SK-N-SH (cell line): ENCODE results near the gene NELFA. TPM values are rescaled to one million over a fixed set of nuclear protein-coding genes. Genes with fewer than 3 reads are reported as not detected.

Experiments used
- CTCF ChIA-PET: fragments of 300-600, 350-600 bp; formaldehyde crosslinking; extraction: SDS; loops from one replicate; lab custom pipeline; 2021; lab: Yijun Ruan, JAX
- POLR2A ChIA-PET: fragments of 350-600 bp; sonication (Branson Sonifier 250); formaldehyde crosslinking; extraction: SDS; loops from one replicate; lab custom pipeline; 2020; ENCODE audit warnings: antibody characterized with exemption, inconsistent platforms; lab: Yijun Ruan, JAX
- DNase-seq: peaks from one replicate; pipeline ENCODE4 v3.0.0; 2012
- H2AFZ ChIP-seq: fragments of 200-600 bp; sonication (generic); 2 replicates; pipeline ENCODE4 v1.8.1; 2016; ENCODE audit warnings: antibody characterized with exemption, mild to moderate bottlenecking, low read depth
- H3F3A ChIP-seq: fragments of 200-600 bp; sonication (generic); replicated peaks from 2 replicates; pipeline ENCODE3; 2016; ENCODE audit warnings: antibody characterized with exemption, mild to moderate bottlenecking; ENCODE audit not compliant: insufficient read depth
- H3K27ac ChIP-seq, 2 experiments: fragments of 200-500 bp in 1 of 2; fragments of 200-600 bp in 1 of 2; sonication (Bioruptor generic) in 1 of 2; sonication (generic), shearing (Covaris generic) in 1 of 2; 2 replicates each; pipeline versions ENCODE4 v1.5.1 to v1.6.1; 2014 to 2016; ENCODE audit warnings: low read depth in 2 of 2, inconsistent platforms in 1 of 2, low read length in 1 of 2, mild to moderate bottlenecking in 1 of 2, mixed read lengths in 1 of 2
- H3K27me3 ChIP-seq: fragments of 200-600 bp; sonication (generic), shearing (Covaris generic); 2 replicates; pipeline ENCODE4 v1.6.1; 2016; ENCODE audit warnings: mixed run types; ENCODE audit not compliant: insufficient read depth
- H3K36me3 ChIP-seq, 2 experiments: fragments of 200-500 bp in 1 of 2; fragments of 200-600 bp in 1 of 2; sonication (Bioruptor generic) in 1 of 2; sonication (generic) in 1 of 2; replicated peaks in 1 of 2; 2 replicates each; pipeline versions ENCODE3 to v1.5.1; 2014 to 2016; ENCODE audit warnings: low read length in 1 of 2, mild to moderate bottlenecking in 1 of 2; ENCODE audit not compliant: insufficient read depth in 2 of 2, control insufficient read depth in 1 of 2
- H3K4me1 ChIP-seq, 2 experiments: fragments of 200-500 bp in 1 of 2; fragments of 200-600 bp in 1 of 2; sonication (Bioruptor generic) in 1 of 2; sonication (generic), shearing (Covaris generic) in 1 of 2; 2 replicates each; pipeline versions ENCODE4 v1.5.1 to v1.6.1; 2014 to 2016; ENCODE audit warnings: low read depth in 1 of 2, low read length in 1 of 2, mixed run types in 1 of 2; ENCODE audit not compliant: insufficient read depth in 2 of 2, control insufficient read depth in 1 of 2
- H3K4me2 ChIP-seq: fragments of 200-600 bp; sonication (generic), shearing (Covaris generic); 2 replicates; pipeline ENCODE4 v1.6.1; 2017; ENCODE audit warnings: mixed run types
- H3K4me3 ChIP-seq, 2 experiments: fragments of 200-500 bp in 1 of 2; fragments of 200-600 bp in 1 of 2; sonication (Bioruptor generic) in 1 of 2; sonication (generic), shearing (Covaris generic) in 1 of 2; 2 replicates each; pipeline versions ENCODE4 v1.5.1 to v1.8.1; 2014 to 2016; ENCODE audit warnings: low read depth in 2 of 2, inconsistent platforms in 1 of 2, low read length in 1 of 2, mild to moderate bottlenecking in 1 of 2, mixed read lengths in 1 of 2, moderate library complexity in 1 of 2
- H3K79me2 ChIP-seq: fragments of 200-600 bp; sonication (generic); 2 replicates; pipeline ENCODE4 v1.8.1; 2017; ENCODE audit warnings: mild to moderate bottlenecking; ENCODE audit not compliant: insufficient read depth
- H3K9ac ChIP-seq: fragments of 200-600 bp; sonication (generic); 2 replicates; pipeline ENCODE4 v1.6.1; 2017; ENCODE audit warnings: mixed run types
- H3K9me2 ChIP-seq: fragments of 200-600 bp; sonication (generic); 2 replicates; pipeline ENCODE4 v1.6.1; 2017; ENCODE audit warnings: mixed run types
- H3K9me3 ChIP-seq: fragments of 200-600 bp; sonication (generic); 2 replicates; pipeline ENCODE4 v1.6.1; 2017; ENCODE audit warnings: mixed run types, mild to moderate bottlenecking, moderate library complexity
- H4K20me1 ChIP-seq: fragments of 200-600 bp; sonication (generic); 2 replicates; pipeline ENCODE4 v1.6.1; 2017; ENCODE audit warnings: mild to moderate bottlenecking, mixed run types; ENCODE audit not compliant: insufficient read depth
- CHD2 ChIP-seq: fragments of 150-350 bp; IDR thresholded peaks from 2 replicates; pipeline ENCODE4 v1.6.1; 2018; ENCODE audit warnings: low read length; ENCODE audit not compliant: partially characterized antibody
- GABPA ChIP-seq: IDR thresholded peaks from 2 replicates; pipeline ENCODE4 v1.4.0; 2012; ENCODE audit warnings: low read depth, mild to moderate bottlenecking
- MXI1 ChIP-seq: IDR thresholded peaks from 2 replicates; pipeline ENCODE4 v1.6.1; 2012; ENCODE audit warnings: mild to moderate bottlenecking, low read depth, low read length, improper control_type of control experiment
- NRF1 ChIP-seq: IDR thresholded peaks from 2 replicates; pipeline ENCODE4 v1.6.1; 2012; ENCODE audit warnings: low read depth, mild to moderate bottlenecking, low read length
- POLR2AphosphoS5 ChIP-seq: IDR thresholded peaks from 2 replicates; pipeline ENCODE4 v1.6.1; 2012; ENCODE audit warnings: low read depth, low read length
- RAD21 ChIP-seq: IDR thresholded peaks from 2 replicates; pipeline ENCODE4 v1.6.1; 2012; ENCODE audit warnings: mild to moderate bottlenecking, low read length
- RCOR1 ChIP-seq: fragments of 150-350 bp; IDR thresholded peaks from 2 replicates; pipeline ENCODE4 v1.6.1; 2017; ENCODE audit warnings: antibody characterized with exemption, low read length
- RFX5 ChIP-seq: IDR thresholded peaks from 2 replicates; pipeline ENCODE4 v1.6.1; 2012; ENCODE audit warnings: mild to moderate bottlenecking, improper control_type of control experiment, low read length
- RXRA ChIP-seq: IDR thresholded peaks from 2 replicates; pipeline ENCODE4 v1.4.0; 2012; ENCODE audit warnings: low read depth, mild to moderate bottlenecking, borderline replicate concordance
- SIN3A ChIP-seq: IDR thresholded peaks from 2 replicates; pipeline ENCODE4 v1.6.1; 2012; ENCODE audit warnings: low read depth, mild to moderate bottlenecking, low read length, moderate library complexity, borderline replicate concordance
- WGBS: methylation state at CpG from one replicate; pipeline ENCODE4 v1.1.6; 2017; ENCODE audit warnings: low lambda C conversion rate; 5-methylcytosine and 5-hydroxymethylcytosine counted together
- polyA plus RNA-seq, 3 experiments: library from polyadenylated mRNA; depleted of rRNA; stranded (reverse); fragments of >200 nt; gene quantifications; 2 replicates each; pipeline ENCODE4 v1.2.3, GENCODE V29; 2012
- TF ChIP-seq, protein P1 (sequence below): fragments of 200-600 bp; sonication (generic); IDR thresholded peaks from 2 replicates; pipeline ENCODE4 v1.6.1; 2017; ENCODE audit warnings: antibody characterized with exemption, mild to moderate bottlenecking, moderate library complexity
- TF ChIP-seq, protein P2 (sequence below): IDR thresholded peaks from 2 replicates; pipeline ENCODE4 v1.4.0; 2012; ENCODE audit warnings: low read depth
- TF ChIP-seq, protein P3 (sequence below): fragments of 150-350 bp; IDR thresholded peaks from 2 replicates; pipeline ENCODE4 v1.6.1; 2017; ENCODE audit warnings: antibody characterized with exemption, low read length, low read depth, borderline replicate concordance

The NELFA gene
- polyA plus RNA-seq, 1 of the 3 experiments (the other 2 are of a cell fraction), result 26.8 TPM

DNA sequence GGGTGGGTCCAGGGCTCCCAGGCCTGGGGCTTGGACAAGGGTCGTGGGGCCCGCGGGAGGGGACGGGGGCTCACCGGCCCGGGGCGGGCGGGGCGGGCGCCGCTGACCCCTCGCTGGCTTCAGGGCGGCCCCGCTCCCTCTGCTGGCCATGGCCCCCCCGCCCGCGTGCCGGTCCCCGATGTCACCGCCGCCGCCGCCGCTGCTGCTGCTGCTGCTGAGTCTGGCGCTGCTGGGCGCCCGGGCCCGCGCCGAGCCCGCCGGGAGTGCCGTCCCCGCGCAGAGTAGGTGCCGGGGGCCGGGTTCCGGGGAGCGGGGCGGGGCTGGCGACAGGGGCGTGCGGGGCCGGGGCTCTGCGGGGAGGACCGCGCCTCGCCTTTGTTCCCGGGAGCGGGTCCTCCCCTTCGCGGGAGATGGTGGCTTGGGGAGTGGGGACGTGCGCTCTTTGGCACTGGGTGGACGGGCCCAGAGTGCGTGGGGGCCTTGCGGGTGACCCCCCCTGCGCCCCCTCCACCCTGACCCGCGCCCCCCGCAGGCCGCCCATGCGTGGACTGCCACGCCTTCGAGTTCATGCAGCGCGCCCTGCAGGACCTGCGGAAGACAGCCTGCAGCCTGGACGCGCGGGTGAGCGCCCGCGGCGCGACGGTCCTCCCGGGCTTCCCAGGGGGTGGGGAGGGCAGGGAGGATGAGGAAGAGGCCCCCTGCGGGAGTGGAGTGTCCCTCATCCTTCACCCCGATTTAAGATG, 33.6 kb upstream of the NELFA start:
- CTCF ChIA-PET, result no interaction called here
- H3K36me3 ChIP-seq, result no peaks in the 10 kb centered on the region
- 10% methylated on average over 13 of the region's 80 CpGs for WGBS
- peak overlapping the region; percentile 94 for H3K4me2 ChIP-seq
- no peaks in the 10 kb centered on the region for H3K9me3 ChIP-seq
- peaks cover 12% of the 10 kb centered on the region for H3F3A ChIP-seq
- peak overlapping the region; percentile 52; the same call in 1 of the 2 replicates for H3K9ac ChIP-seq
- H3K27ac ChIP-seq, result peak overlapping the region in 1 of 2 experiments; percentile 36; a peak in 1 of 4 replicates
- no peak overlapping the region for H2AFZ ChIP-seq
- no peaks in the 10 kb centered on the region for H3K27me3 ChIP-seq
- DNase-seq, result peak; percentile 81
- no peak for TF ChIP-seq RXRA
- TF ChIP-seq, protein P1, sequence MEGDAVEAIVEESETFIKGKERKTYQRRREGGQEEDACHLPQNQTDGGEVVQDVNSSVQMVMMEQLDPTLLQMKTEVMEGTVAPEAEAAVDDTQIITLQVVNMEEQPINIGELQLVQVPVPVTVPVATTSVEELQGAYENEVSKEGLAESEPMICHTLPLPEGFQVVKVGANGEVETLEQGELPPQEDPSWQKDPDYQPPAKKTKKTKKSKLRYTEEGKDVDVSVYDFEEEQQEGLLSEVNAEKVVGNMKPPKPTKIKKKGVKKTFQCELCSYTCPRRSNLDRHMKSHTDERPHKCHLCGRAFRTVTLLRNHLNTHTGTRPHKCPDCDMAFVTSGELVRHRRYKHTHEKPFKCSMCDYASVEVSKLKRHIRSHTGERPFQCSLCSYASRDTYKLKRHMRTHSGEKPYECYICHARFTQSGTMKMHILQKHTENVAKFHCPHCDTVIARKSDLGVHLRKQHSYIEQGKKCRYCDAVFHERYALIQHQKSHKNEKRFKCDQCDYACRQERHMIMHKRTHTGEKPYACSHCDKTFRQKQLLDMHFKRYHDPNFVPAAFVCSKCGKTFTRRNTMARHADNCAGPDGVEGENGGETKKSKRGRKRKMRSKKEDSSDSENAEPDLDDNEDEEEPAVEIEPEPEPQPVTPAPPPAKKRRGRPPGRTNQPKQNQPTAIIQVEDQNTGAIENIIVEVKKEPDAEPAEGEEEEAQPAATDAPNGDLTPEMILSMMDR, result peak; percentile 11; the same call in 1 of the 2 replicates
- POLR2A ChIA-PET, result no interaction called here
- H4K20me1 ChIP-seq, result peaks cover 8% of the 10 kb centered on the region; the same call in 1 of the 2 replicates
- H3K9me2 ChIP-seq, result no peaks in the 10 kb centered on the region
- H3K4me1 ChIP-seq, result peaks cover 0 to 7% of the 10 kb centered on the region in 2 experiments; a peak in 1 of 4 replicates
- peak overlapping the region; percentile 76 to 78 for H3K4me3 ChIP-seq
- peaks cover 5% of the 10 kb centered on the region; the same call in 1 of the 2 replicates for H3K79me2 ChIP-seq

DNA sequence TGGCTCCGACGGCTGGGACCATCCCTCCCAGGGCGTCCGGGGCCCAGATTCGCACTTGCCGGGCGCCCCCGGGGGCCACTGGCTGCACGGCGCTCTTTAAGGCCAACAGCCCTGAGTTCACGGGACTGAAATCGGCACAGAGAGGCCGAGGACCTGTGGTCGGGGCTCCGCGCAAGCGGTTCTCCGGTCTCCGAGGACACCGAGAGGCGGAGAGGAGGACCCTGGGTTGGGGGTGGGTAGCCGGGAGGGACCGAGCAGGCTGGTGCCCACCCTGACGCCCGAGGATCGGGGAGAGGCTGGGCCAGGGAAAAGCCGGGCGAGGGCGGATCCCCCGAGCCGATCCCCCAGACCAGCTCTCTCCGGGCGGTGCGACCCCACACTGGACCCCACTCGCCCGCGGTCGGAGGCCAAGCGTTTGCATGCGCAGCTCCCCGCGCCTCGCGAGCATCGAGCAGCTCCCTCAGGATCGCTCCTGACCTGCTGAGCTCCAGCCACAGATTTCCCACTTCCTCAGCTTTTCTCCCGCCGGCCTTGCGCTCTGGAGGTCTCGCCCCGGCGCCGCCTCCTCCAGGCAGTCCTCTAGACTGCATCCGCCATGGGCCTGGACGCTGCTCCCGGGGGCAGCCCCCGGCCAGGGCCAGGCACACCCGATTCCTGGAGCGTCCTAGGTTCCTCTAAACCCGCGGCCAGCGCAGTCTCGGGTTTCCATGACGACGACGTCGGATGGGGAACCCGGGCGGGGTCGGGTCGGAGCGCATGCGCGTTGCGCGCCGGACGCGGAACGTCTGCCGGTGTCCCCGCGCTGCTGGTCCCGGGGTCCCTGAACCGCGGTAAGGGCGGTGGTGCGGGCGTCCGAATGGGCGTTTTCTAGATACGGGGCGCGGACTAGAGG, 32.7 kb upstream of the NELFA start:
- DNase-seq, result peak; percentile 98
- Histone ChIP-seq H4K20me1 (peaks cover 8% of the 10 kb centered on the region; the same call in 1 of the 2 replicates), H3K9ac (peak overlapping the region; percentile 52), H3K4me2 (peak overlapping the region; percentile 94), H3K9me3 (no peaks in the 10 kb centered on the region), H3K36me3 (no peaks in the 10 kb centered on the region), H2AFZ (peak overlapping the region; percentile 93), H3K4me1 (peaks cover 0 to 7% of the 10 kb centered on the region in 2 experiments; a peak in 1 of 4 replicates), H3F3A (peaks cover 12% of the 10 kb centered on the region), H3K27me3 (no peaks in the 10 kb centered on the region), H3K27ac (peak overlapping the region in 1 of 2 experiments; percentile 36; a peak in 1 of 4 replicates), H3K79me2 (peaks cover 5% of the 10 kb centered on the region; the same call in 1 of the 2 replicates), H3K4me3 (peak overlapping the region; percentile 76 to 78), H3K9me2 (no peaks in the 10 kb centered on the region)
- ChIA-PET CTCF (interaction anchor here (0.6 to 1.5 kb wide), 2 partner anchors 32 to 57 kb away, joined by 3 to 7 read pairs; partner anchors contain the start of gene NELFA), POLR2A (interaction anchor here (0.7 kb wide), 1 partner anchor 32 kb away, joined by 3 read pairs; no protein-coding TSS in a partner anchor)
- 0% methylated on average over 12 of the region's 94 CpGs for WGBS
- TF ChIP-seq, protein P2, sequence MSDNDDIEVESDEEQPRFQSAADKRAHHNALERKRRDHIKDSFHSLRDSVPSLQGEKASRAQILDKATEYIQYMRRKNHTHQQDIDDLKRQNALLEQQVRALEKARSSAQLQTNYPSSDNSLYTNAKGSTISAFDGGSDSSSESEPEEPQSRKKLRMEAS, result peak; percentile 25; the same call in 1 of the 2 replicates
- no peak for TF ChIP-seq CHD2
- peak; percentile 87 for TF ChIP-seq NRF1
- no peak for TF ChIP-seq RAD21
- peak; percentile 36; the same call in 1 of the 2 replicates for TF ChIP-seq GABPA
- TF ChIP-seq POLR2AphosphoS5, result peak; percentile 49; the same call in 1 of the 2 replicates
- peak; percentile 42; the same call in 1 of the 2 replicates for TF ChIP-seq MXI1
- 0 out of 2 replicates have a peak, but pooled peaks have one; percentile 27 for TF ChIP-seq RCOR1
- TF ChIP-seq, protein P3, sequence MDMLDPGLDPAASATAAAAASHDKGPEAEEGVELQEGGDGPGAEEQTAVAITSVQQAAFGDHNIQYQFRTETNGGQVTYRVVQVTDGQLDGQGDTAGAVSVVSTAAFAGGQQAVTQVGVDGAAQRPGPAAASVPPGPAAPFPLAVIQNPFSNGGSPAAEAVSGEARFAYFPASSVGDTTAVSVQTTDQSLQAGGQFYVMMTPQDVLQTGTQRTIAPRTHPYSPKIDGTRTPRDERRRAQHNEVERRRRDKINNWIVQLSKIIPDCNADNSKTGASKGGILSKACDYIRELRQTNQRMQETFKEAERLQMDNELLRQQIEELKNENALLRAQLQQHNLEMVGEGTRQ, result no peak
- no peak; the same call in 1 of the 2 replicates for TF ChIP-seq SIN3A
- no peak for TF ChIP-seq RFX5
